Mucosa of descending colon (tissue), 3 donors: ENCODE results near the gene HBZ. TPM values are rescaled to one million over a fixed set of nuclear protein-coding genes. Genes with fewer than 3 reads are reported as not detected.
A peak's percentile ranks its signal among the peaks of the same experiment; 100 is the strongest.
"Not testable (repeated sequence)": the region's sequence is repeated elsewhere in the genome, so short reads cannot be mapped to it uniquely, and the experiment has no call there.

ENCODE experiments used
- ATAC-seq: fragments of 200-7000 bp; cut with Tn5 transposase; one replicate; pipeline ENCODE4 v1.9.1; 2020; ENCODE audit warnings: mild to moderate bottlenecking, moderate library complexity
- DNase-seq, 3 donors: peaks; one replicate each; pipeline ENCODE4 v3.0.0-alpha.2; 2020
- H3K36me3 ChIP-seq: fragments of 200-600 bp; one replicate; pipeline ENCODE4 v1.8.0; 2021; ENCODE audit warnings: low read depth, mild to moderate bottlenecking
- H3K4me1 ChIP-seq: fragments of 200-600 bp; one replicate; pipeline ENCODE4 v1.8.0; 2021; ENCODE audit warnings: low read depth, mild to moderate bottlenecking
- H3K4me3 ChIP-seq: fragments of 200-600 bp; one replicate; pipeline ENCODE4 v1.8.0; 2021; ENCODE audit warnings: mild to moderate bottlenecking
- H3K9me3 ChIP-seq: fragments of 200-600 bp; one replicate; pipeline ENCODE4 v1.8.0; 2021; ENCODE audit warnings: mild to moderate bottlenecking
- CTCF ChIP-seq: fragments of 200-600 bp; IDR thresholded peaks from one replicate; pipeline ENCODE4 v1.8.0; 2022; ENCODE audit warnings: antibody characterized with exemption, mild to moderate bottlenecking
- intact Hi-C, 2 donors: fragments of 100-400 bp; cut with DNase I in 1 of 2; cut with micrococcal nuclease in 1 of 2; formaldehyde crosslinking; loops; one replicate each; pipeline versions ENCODE4 v1.11.0 to v1.11.1; 2022; cut with DNase I, micrococcal nuclease
- total RNA-seq, 3 donors: library from RNA; stranded (reverse); fragmentation: NEBNext Ultra II Directional in 2 of 3; extraction: Animal tissue kit (Norgen Biotek cat#: 25700) in 2 of 3; gene quantifications; one replicate each; pipeline versions ENCODE4 v1.2.1 to v1.2.4, GENCODE V29; 2021 to 2023
- donor health status: DM: no; HTN: no; CAD: no; lungs with moderate emphysema.
- donor health status: DM: no; HTN: no; CAD: no.
- donor health status: DM: no; HTN: yes; CAD: no.

The HBZ gene
- total RNA-seq, 3 donors from 2014 or later: 0.41 TPM; not detected in 2

DNA sequence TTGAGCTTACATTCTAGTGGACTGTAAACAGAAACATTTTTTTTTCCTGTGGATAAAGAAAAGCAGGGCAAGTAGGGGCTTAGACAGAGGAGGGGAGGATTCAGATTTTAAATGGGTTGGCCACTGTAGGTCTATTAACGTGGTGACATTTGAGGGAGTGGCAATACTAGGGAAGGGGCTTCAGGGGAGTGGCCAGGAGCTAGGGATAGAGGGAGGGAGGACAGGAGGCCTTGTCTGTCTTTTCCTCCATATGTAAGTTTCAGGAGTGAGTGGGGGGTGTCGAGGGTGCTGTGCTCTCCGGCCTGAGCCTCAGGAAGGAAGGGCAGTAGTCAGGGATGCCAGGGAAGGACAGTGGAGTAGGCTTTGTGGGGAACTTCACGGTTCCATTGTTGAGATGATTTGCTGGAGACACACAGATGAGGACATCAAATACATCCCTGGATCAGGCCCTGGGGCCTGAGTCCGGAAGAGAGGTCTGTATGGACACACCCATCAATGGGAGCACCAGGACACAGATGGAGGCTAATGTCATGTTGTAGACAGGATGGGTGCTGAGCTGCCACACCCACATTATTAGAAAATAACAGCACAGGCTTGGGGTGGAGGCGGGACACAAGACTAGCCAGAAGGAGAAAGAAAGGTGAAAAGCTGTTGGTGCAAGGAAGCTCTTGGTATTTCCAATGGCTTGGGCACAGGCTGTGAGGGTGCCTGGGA, 6.8 kb downstream of the HBZ start:
- Histone ChIP-seq H3K4me3 (no peak overlapping the region), H3K4me1 (peaks cover 9% of the 10 kb centered on the region), H3K9me3 (no peaks in the 10 kb centered on the region), H3K36me3 (no peaks in the 10 kb centered on the region)
- intact Hi-C loops: no loop called here
- ATAC-seq (no peak), DNase-seq (no peak)
- TF ChIP-seq CTCF: no peak

GRCh38 chr16:160242-160641, 7.8 kb downstream of the HBZ start:
- H3K36me3 ChIP-seq, ATAC-seq, DNase-seq, H3K4me1 ChIP-seq, H3K4me3 ChIP-seq, H3K9me3 ChIP-seq, intact Hi-C loops: not testable (repeated sequence)

- Histone ChIP-seq H3K36me3 (no peaks in the 10 kb centered on the region), H3K4me1 (peaks cover 3% of the 10 kb centered on the region), H3K9me3 (no peaks in the 10 kb centered on the region), H3K4me3 (no peak overlapping the region)
- no peak for TF ChIP-seq CTCF
- ATAC-seq (no peak), DNase-seq (no peak)
- intact Hi-C loops: no loop called here
Measured at GRCh38 chr16:160691-161190, 8.3 kb downstream of the HBZ start.

DNA sequence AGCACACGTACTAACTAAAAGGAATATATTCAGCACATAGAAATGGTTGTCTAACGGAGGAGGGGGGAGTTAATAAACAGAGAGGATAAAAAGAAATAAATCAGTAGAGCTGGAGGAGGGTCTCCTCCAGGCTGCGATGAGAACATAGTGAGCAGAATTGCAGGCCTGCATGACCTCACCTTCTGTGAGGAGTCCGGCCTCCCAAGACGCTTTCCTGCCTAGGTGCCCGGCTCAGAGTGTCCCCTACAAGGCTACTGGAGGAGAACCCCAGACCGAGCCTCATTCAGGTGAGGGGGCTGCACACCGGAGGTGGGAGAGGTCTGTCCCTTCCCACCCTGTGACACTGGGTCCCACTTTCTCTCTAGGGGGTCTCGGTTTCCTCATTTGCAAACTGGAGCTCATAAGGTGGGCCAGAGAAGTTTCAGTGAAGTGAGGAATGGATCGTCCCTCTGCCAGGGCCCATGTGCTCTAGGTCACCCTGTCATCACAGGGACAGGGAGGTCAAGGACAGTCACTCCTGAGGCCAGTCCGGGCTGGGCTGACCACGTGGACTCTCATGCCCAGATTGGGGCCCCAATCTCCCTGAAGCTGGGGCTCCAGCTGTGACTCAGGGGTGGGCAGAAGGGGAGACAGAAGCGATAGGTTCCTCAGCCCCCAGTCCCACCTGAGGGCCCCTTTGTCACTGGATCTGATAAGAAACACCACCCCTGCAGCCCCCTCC, 10.0 kb downstream of the HBZ start:
- intact Hi-C loops: no loop called here
- DNase-seq (no peak), ATAC-seq (no peak)
- no peak overlapping the region for H3K4me3 ChIP-seq
- H3K36me3 ChIP-seq: no peaks in the 10 kb centered on the region
- TF ChIP-seq CTCF: no peak
- H3K9me3 ChIP-seq: no peaks in the 10 kb centered on the region
- H3K4me1 ChIP-seq: peaks cover 7% of the 10 kb centered on the region

- H3K4me1 ChIP-seq, DNase-seq, ATAC-seq, intact Hi-C loops, H3K4me3 ChIP-seq, H3K9me3 ChIP-seq, H3K36me3 ChIP-seq: not testable (repeated sequence)
Measured at GRCh38 chr16:163139-163538, 10.7 kb downstream of the HBZ start.

GRCh38 chr16:163696-164095, 11.3 kb downstream of the HBZ start:
- peak; percentile 18 for ATAC-seq
- H3K9me3 ChIP-seq, H3K4me1 ChIP-seq, H3K4me3 ChIP-seq, H3K36me3 ChIP-seq, intact Hi-C loops, DNase-seq: not testable (repeated sequence)

- peak; percentile 35 for ATAC-seq
- H3K9me3 ChIP-seq, intact Hi-C loops, H3K4me1 ChIP-seq, H3K36me3 ChIP-seq, DNase-seq, H3K4me3 ChIP-seq: not testable (repeated sequence)
Measured at GRCh38 chr16:164134-164823, 11.8 kb downstream of the HBZ start.
